Stimulated activated CD4-positive, alpha-beta T cell treated with anti-CD3 and anti-CD28 coated beads, Interleukin-15, amount 100 ng/mL, for 48 hours (primary cell): ENCODE results near the gene CCL24.
"Not testable (repeated sequence)": the region's sequence is repeated elsewhere in the genome, so short reads cannot be mapped to it uniquely, and the experiment has no call there.

Source experiments
- DNase-seq, 2 donors: peaks; one replicate each; pipeline ENCODE4 v3.0.0-alpha.2; 2020; ENCODE audit warnings: low read depth in 2 of 2

CCL24 gene

GRCh38 chr7:75819711-75820110 is 6.1 kb upstream of the CCL24 start:
- no peak for DNase-seq

DNA sequence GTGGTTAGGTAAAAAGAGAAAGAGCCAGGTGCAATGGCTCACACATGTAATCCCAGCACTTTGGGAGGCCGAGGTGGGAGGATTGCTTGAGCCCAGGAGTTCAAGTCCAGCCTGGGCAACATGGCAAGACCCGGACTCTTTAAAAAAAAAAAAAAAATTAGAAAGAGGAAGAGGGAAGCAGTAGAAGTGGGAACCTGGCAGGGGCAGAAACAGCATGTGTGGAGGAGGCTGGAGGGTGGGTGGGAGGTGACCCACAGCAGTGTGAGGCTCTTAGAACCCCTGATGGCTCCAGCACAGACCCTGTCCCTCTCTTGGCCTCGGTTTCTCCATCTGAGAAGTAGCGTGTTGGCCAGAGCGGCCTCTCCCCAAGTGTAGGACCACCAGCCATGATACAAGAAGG is 4.9 kb upstream of the CCL24 start:
- no peak for DNase-seq

DNA sequence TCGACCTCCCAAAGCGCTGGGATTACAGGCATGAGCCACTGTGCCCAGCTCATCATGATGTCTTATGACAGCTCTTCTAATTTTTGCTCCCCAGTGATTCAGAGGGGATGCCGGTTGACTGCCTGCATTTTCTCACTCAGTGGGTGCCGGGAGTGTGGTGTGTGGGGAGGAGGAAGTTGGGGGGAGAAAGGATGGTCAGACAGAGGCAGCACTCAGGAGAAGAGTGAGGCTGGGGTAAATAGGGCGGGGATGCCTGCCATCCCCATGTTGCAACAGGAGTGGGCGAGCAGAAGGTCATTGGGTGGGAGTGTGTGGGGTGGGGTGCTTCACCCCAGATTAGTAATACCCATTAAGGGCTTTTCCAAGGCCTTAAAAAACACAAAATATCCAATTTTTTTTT is 3.5 kb upstream of the CCL24 start:
- DNase-seq, result no peak

DNA sequence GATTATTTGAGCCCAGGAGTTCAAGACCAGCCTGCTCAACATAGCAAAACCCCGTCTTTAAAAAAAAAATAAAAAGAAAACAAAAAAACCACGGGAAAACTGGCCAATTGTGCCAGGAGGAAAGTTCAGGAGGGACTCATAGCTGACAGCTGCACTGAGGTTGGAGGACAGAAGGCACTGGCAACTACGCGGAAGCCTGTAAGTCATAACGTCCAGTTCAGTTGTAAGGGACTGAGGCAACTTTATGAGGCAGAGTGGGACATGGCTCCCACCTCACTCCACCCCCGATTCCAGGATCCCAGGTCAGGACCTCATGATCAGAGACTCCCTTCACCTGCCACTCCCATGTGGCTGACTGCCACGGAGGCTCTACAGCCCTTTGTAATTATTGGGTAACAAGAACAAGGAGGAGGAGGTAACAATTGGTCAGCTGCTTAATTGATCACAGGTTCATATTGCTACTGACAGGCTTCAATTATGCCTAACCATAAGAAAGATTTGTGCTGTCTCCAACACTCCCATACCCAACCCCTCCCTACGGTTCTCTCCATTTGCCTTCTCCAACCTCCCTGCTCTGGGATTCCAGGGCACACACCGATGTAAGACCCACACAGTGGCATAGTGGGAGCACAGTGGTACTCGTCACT is 1.9 kb upstream of the CCL24 start:
- no peak for DNase-seq

GRCh38 chr7:75814407-75814947 is 871 bp upstream of the CCL24 start:
- no peak for DNase-seq

- DNase-seq, result no peak
Observed at GRCh38 chr7:75813084-75813483, 522 bp downstream of the CCL24 start.

- DNase-seq, result no peak
Observed at GRCh38 chr7:75811894-75812678, 1.5 kb downstream of the CCL24 start.

GRCh38 chr7:75809396-75809795 is 4.2 kb downstream of the CCL24 start:
- no peak for DNase-seq

DNA sequence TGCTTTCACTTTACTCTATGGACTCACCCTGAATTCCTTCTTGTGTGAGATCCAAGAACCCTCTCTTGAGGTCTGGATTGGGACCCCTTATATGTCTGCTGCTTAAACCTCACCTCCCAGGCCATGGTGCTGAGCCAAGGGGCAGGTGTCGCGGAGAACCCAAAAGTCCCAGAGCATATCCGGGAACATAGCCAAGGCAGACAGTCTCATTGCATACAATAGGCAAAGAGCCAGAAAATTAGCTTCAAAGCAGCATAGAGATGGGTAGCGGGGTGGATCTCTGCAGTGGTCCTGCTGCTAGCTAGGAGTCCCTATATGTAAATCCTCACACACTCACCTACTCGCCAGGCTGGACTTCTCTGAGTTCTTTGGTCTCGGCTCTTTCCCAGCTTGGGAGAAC is 5.5 kb downstream of the CCL24 start:
- DNase-seq, result no peak

- no peak for DNase-seq
Observed at GRCh38 chr7:75807452-75807851, 6.2 kb downstream of the CCL24 start.

DNA sequence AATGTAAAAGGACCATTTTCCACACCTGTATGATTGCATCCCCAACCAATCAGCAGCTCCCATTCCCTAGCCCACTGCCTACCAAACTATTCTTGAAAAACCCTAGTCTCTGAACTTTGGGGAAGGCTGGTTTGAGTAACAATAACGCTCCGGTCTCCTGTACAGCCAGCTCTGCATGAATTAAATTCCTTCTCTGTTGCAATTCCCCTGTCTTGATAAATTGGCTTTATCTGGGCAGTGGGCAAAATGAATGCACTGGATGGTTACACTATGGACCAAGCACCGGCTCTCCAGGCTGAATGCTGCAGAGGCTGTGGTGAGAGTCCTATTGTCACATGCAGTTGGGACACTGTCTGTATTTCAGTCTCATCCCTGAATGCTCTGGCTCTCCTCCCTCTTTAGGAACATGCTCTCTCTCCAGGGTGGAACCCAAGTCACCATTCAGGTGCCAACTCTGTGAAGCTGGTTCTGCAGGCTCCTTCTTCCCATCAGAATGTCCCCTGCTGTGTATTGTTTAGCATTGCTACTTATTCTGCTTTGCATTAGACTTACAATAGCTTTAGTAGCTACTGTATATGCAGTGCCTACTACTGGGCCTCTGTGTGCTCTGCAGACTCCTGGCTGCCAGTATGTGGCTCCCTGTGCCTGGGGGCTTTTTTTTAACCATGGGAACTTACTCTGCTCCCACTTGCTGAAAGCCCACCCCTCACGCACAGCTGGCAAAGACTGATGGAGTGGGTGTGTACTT is 6.9 kb downstream of the CCL24 start:
- no peak for DNase-seq

DNA sequence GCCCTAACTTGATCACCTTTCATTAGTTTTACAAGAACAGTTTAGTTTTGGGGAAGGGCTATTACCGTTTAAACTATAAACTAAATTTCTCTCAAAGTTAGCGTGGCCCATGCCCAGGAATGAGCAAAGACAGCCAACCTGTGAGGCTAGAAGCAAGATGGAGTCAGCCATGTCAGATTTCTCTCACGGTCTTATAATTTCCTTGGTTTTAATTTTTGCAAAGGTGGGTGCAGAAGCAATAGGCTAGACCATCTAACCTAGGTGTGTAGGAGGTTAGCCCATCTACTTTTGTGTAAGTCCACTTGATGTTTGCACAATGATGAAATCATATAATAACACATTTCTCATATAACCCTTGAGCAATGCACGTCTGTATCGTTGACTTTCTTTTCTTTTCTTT is 8.9 kb downstream of the CCL24 start:
- DNase-seq, result no peak

DNA sequence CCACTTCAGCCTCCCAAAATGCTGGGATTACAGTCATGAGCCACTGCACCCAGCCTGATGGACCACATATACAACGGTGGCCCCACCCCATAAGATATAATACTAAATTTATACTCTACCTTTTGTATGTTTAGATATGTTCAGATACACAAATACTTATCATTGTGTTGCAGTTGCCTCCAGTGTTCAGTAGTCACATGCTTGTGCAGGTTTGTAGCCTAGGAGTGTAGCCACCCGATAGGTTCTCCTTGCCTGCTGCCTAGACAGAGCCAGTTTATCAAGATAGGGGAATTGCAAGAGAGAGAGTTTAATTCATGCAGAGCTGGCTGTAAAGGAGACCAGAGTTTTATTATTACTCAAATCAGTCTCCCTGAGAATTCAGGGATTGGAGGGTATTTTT is 9.6 kb downstream of the CCL24 start:
- DNase-seq, result no peak

DNA sequence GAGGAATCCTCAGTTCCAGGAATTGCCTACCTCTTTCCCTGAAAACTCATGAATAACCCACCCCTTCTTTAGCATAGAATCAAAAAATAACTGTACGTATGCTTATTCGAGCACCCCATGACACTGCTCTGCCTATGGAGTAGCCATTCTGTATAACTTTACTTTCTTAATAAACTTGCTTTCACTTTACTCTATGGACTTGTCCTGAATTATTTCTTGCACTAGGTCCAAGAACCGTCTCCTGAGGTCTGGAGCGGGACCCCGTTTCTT is 11.1 kb downstream of the CCL24 start:
- DNase-seq, result no peak

GRCh38 chr7:75798770-75799169 is 14.8 kb downstream of the CCL24 start:
- no peak for DNase-seq

DNA sequence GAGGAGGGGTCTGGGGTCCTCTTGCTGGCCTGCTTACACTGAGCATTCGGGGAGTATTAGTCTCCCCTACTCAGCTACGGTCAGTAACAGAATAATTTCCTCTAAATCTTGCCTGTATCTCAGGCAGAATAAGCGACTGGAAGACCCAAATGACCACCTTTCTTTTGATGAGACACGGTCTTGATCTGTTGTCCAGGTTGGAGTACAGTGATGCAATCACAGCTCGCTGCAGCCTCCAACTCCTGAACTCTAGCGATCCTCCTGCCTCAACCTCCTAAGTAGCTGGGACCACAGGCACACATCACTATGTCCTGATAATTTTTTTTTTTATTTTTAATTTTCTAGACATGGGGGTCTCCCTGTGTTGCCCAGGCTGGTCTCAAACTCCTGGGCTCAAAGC is 17.2 kb downstream of the CCL24 start:
- DNase-seq, result no peak

DNA sequence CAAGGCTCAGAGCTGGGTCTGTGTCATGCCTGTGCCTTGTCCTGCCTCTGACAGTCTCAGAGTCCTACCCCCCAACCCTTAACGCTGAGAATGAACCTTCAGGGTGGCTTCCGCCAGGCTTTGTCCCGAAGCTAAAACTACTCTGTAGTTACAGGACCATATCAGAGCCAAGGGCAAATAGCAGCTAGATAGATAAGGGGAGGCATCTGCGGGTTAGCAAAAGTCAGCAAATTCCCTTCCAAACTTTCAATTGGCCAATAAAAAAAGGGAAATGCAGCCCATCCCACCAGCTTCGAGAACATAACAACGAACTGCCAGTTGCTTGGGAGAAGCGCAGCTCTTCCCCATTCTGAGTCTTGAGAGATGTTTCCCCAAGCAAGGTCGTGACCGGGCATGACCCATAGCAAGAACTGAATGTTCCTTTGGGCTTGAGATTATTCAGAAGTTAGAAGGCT is 17.7 kb downstream of the CCL24 start:
- no peak for DNase-seq

DNA sequence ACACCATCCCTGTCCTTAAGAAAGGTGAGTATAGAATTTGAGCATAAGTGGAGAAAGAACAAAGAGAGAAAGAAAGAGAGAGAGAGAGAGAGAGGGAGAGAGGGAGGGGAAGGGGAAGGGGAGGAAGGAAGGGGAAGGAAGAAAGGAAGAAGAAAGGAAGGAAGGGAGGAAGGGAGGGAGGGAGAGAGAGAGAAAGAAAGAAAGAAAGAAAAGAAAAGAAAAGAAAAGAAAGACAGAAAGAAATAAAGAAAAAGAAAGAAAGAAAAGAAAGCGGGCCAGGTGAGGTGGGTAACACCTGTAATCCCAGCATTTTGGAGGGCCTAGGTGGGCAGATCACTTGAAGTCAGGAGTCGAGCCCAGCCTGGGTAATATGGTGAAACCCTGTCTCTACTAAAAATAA is 19.9 kb downstream of the CCL24 start:
- no peak for DNase-seq

DNA sequence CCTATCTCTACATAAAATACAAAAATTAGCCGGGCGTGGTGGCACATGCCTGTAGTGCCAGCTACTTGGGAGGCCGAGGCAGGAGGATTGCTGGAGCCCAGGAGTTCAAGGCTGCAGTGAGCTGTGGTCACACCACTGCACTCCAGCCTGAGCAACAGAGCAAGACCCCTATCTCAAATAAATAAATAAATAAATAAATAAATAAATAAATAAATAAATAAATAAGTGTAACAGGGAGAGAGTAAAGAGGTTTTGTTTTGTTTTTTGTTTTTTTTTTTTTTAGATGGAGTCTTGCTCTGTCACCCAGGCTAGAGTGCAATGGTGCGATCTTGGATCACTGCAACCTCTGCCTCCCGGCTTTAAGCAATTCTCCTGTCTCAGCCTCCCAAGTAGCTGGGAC is 21.0 kb downstream of the CCL24 start:
- DNase-seq, result not testable (repeated sequence)

- DNase-seq, result no peak
Observed at GRCh38 chr7:75789361-75789924, 24.2 kb downstream of the CCL24 start.

GRCh38 chr7:75788154-75788847 is 25.3 kb downstream of the CCL24 start:
- DNase-seq, result not testable (repeated sequence)

GRCh38 chr7:75783058-75783457 is 30.5 kb downstream of the CCL24 start:
- not testable (repeated sequence) for DNase-seq
